PFSK-1 (cell line): ENCODE data around the gene TLR10.

Experiments used
- FOXP2 ChIP-seq: optimal IDR thresholded peaks from 2 replicates; pipeline ENCODE3; 2011; ENCODE audit warnings: borderline replicate concordance, control low read depth, inconsistent platforms; ENCODE audit not compliant: insufficient read depth; ENCODE audit errors: extremely low read length, extremely low read depth
- POLR2AphosphoS5 ChIP-seq: IDR thresholded peaks from 2 replicates; pipeline ENCODE4 v1.6.1; 2012; ENCODE audit warnings: low read depth, mild to moderate bottlenecking, control low read depth, low read length, moderate library complexity
- SIN3A ChIP-seq: IDR thresholded peaks from 2 replicates; pipeline ENCODE4 v1.6.1; 2012; ENCODE audit warnings: mild to moderate bottlenecking, low read length, moderate library complexity, borderline replicate concordance; ENCODE audit not compliant: insufficient read depth
- TAF1 ChIP-seq: IDR thresholded peaks from 2 replicates; pipeline ENCODE4 v1.6.1; 2012; ENCODE audit warnings: low read length, control low read depth, borderline replicate concordance; ENCODE audit not compliant: insufficient read depth
- TF ChIP-seq, protein P1 (sequence below), 2 experiments: IDR thresholded peaks; 2 replicates each; pipeline versions ENCODE4 v1.6.1 to v1.8.0; 2011 to 2012; ENCODE audit warnings: low read depth in 2 of 2, low read length in 2 of 2, control low read depth in 1 of 2, inconsistent platforms in 1 of 2, mild to moderate bottlenecking in 1 of 2, moderate library complexity in 1 of 2; ENCODE audit not compliant: insufficient read depth in 1 of 2

Gene TLR10

DNA sequence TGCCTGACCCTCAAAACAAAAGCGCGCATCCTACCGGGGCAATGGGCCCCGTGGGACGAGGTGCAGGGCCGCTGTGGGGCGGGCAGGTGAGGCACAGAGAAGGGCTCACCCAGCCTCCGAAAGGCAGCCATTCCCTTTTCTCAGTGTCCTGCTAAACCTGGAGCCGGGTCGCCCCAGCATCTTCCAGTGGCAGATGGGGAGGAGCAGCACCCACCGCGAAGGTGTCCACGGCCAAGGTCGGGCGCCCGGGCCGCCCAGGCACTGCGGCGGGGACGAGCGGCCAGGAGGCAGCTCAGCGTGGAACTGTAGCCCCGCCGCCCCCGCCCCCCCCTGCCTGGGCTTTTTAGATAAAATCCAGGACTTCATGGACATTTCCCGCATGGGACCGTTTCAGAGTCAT, 41.0 kb upstream of the TLR10 start:
- no peak for TF ChIP-seq POLR2AphosphoS5
- no peak for TF ChIP-seq FOXP2
- TF ChIP-seq, protein P1, sequence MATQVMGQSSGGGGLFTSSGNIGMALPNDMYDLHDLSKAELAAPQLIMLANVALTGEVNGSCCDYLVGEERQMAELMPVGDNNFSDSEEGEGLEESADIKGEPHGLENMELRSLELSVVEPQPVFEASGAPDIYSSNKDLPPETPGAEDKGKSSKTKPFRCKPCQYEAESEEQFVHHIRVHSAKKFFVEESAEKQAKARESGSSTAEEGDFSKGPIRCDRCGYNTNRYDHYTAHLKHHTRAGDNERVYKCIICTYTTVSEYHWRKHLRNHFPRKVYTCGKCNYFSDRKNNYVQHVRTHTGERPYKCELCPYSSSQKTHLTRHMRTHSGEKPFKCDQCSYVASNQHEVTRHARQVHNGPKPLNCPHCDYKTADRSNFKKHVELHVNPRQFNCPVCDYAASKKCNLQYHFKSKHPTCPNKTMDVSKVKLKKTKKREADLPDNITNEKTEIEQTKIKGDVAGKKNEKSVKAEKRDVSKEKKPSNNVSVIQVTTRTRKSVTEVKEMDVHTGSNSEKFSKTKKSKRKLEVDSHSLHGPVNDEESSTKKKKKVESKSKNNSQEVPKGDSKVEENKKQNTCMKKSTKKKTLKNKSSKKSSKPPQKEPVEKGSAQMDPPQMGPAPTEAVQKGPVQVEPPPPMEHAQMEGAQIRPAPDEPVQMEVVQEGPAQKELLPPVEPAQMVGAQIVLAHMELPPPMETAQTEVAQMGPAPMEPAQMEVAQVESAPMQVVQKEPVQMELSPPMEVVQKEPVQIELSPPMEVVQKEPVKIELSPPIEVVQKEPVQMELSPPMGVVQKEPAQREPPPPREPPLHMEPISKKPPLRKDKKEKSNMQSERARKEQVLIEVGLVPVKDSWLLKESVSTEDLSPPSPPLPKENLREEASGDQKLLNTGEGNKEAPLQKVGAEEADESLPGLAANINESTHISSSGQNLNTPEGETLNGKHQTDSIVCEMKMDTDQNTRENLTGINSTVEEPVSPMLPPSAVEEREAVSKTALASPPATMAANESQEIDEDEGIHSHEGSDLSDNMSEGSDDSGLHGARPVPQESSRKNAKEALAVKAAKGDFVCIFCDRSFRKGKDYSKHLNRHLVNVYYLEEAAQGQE (IDR thresholded peaks at IDR 0.05; ENCODE audit: insufficient read depth in 1 of 2, low read depth in 2 of 2, low read length in 2 of 2), result no peak
- no peak for TF ChIP-seq TAF1
- TF ChIP-seq SIN3A, result no peak

DNA sequence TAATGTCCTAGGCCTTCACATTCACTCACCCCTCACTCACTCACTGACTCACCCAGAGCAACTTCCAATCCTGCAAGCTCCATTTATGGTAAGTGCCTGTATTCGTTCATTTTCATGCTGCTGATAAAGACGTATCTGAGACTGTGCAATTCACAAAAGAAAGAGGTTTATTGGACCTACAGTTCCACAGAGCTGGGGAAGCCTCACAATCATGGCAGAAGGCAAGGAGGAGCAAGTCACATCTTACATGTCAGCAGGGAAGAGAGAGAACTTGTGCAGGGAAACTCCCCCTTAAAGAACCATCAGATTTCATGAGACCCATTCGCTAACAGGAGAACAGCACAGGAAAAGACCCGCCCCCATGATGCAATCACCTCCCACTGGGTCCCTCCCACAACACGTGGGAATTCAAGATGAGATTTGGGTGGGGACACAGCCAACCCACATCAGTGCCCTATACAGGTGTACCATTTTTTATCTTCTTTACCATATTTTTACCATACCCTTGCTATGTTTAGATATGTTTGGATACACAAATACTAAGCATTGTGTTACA, 40.0 kb upstream of the TLR10 start:
- no peak for TF ChIP-seq POLR2AphosphoS5
- no peak for TF ChIP-seq FOXP2
- no peak for TF ChIP-seq TAF1
- TF ChIP-seq, protein P1 (IDR thresholded peaks at IDR 0.05; ENCODE audit: insufficient read depth in 1 of 2, low read depth in 2 of 2, low read length in 2 of 2), result no peak
- no peak for TF ChIP-seq SIN3A

DNA sequence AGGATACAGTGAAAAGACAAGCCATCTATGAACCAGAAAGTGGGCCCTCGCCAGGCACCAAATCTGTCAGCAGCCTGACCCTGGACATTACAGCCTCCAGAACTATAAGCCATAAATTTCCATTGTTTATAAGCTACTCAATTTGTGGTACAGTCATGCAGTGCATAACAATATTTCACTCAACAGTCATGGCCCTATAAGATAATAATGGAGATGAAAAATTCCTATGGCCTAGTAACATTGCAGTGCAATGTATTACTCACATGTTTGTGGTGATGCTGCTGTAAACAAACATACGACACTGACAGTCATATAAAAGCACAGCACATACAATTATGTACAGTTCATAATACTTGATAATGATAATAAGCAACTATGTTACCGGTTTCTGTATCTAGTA, 38.9 kb upstream of the TLR10 start:
- TF ChIP-seq TAF1 (no peak), POLR2AphosphoS5 (no peak), SIN3A (no peak)
- TF ChIP-seq, protein P1 (IDR thresholded peaks at IDR 0.05; ENCODE audit: insufficient read depth in 1 of 2, low read depth in 2 of 2, low read length in 2 of 2), result no peak

DNA sequence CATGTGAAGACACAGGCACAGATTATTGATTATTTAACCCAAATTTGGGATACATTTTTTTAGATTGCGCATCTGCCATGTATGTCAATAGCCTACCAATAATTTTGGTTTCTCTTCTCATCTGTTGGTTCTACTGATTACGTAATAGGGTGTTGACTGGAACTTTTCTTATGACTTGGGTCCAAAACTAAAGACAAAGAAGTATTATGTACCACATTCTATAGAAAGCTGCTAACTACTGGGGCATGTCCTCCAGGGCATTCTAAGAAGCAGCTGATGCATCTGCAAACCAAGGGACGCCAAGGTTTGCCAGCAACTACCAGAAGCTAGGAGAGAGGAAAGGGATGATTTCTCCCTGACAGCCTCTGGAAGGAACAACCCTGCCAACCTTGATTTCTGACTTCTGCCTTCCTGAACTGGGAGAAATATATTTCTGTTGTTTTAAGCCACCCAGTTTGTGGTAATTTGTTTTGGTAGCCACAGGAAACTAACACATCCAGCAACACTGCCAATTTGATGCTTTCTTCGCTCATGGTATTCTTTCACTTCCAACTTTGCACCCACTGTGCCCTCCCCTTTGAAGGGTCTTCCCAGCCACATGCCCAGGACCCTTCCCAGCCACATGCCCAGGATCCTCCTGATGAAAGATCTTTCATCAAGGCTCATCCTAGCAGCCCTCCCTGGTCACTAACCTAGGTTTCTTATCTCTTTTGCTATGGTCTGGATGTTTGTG, 37.7 kb upstream of the TLR10 start:
- TF ChIP-seq, protein P1 (IDR thresholded peaks at IDR 0.05; ENCODE audit: insufficient read depth in 1 of 2, low read depth in 2 of 2, low read length in 2 of 2), result no peak
- TF ChIP-seq POLR2AphosphoS5 (no peak), FOXP2 (no peak), TAF1 (no peak), SIN3A (no peak)

DNA sequence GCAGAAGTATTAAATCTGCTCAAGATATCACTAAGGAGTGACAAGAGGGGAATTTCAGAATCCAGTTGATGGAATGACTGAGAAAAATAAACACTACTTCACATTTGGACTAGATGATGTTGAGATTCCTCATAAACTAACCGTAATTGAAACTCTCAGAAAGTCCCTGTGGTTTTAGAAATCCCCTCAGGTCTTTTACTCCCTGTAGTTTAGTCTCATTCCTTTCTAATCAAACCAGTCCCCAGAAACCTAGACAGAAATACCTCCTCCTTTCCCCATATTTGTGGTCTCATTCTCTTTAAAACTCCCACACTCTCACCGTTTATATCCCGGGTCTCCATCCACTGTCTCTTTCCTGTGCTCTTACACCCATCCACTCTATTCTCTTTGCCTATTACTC, 36.8 kb upstream of the TLR10 start:
- TF ChIP-seq FOXP2, result no peak
- TF ChIP-seq, protein P1 (IDR thresholded peaks at IDR 0.05; ENCODE audit: insufficient read depth in 1 of 2, low read depth in 2 of 2, low read length in 2 of 2), result no peak
- no peak for TF ChIP-seq POLR2AphosphoS5
- no peak for TF ChIP-seq TAF1
- no peak for TF ChIP-seq SIN3A
